ENCODE results near the gene GABBR2.

GABBR2 gene

DNA sequence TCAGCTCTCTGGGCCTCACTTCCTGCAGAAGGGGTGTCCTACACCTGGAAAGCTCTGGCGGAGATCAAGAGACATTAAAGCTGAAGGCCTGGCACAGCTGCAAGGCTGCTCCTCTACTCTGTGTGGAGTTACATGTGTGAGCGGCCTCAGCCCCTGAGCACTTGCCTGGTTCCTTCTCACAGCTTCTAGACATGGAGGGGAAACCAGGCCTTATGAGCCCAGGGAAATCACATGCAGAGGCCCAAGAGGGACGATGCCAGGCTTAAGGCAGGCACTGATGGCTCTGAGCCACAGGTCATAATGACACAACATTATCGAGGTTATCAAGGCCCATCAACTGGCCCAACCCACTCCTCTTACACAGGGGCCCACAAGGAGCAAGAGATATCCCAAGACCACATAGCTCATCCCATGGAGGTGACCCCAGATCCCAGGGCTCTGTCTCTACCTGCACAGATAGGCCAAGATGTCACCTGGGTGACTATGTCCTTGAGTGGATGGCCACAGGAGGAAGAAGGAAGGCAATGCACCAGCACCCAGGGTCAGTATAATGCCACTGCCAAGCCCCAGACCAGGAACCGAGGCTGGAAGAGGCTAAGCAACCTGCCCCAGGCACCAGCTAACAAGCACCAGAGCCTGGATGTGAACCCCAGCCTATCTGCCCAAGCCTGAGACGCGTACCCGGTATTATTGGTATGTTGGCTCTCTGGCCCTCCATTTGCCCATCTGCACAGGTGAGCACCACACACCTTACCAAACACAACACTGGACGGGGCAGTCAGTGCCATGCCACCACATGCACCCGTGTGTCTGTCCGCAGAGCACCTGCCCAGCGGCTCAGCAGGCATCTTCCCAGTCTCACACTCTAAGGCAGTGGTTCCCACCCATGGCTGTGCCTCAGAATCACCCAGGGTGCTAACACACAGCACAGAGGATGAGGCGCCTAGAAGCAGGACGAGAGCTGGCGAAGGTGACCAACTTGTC lies 143.3 kb downstream of the GABBR2 start:
- no peak for DNase-seq

- no peak for DNase-seq
Observed at GRCh38 chr9:98564714-98565113, 144.0 kb downstream of the GABBR2 start.

DNA sequence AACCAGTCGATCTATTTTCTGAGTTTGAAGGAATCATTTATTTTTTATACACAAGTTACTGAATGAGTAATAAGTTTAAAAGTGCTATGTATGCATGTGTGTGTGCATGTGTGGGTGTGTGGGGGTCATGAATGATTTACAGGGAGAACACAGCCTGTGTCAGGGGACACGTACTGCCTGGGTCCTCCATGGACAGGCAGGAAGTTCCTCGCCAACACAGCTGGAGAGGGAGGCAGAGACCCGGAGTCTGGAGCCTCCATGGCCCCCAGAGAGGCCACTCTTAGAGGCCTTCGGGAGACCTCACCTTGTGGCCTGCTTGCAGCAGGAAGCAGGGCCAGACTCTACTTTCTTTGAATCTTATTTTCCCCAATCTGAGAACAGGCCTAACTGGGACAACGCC lies 144.7 kb downstream of the GABBR2 start:
- DNase-seq, result no peak

GRCh38 chr9:98563212-98563907 lies 145.4 kb downstream of the GABBR2 start:
- no peak for DNase-seq

- DNase-seq, result no peak
Observed at GRCh38 chr9:98559561-98559960, 149.2 kb downstream of the GABBR2 start.

- no peak for DNase-seq
Observed at GRCh38 chr9:98558575-98558974, 150.2 kb downstream of the GABBR2 start.

DNA sequence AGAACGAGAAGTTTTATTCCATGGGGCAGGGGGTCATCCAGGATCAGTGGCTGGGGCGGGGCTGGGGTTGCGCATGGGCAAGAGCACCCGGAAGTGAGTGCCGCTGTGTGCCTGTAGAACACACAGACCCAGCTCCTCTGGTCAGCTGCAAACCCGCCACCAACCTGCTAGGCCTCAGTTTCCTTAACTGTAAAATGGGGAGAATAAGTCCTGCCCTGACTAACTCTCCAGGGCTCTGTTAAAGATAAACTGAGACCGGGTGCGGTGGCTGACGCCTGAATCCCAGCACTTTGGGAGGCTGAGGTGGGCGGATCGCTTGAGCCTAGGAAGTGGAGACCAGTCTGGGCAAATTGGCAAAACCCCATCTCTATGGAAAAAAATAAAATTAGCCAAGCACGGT lies 152.2 kb downstream of the GABBR2 start:
- DNase-seq, result no peak

DNA sequence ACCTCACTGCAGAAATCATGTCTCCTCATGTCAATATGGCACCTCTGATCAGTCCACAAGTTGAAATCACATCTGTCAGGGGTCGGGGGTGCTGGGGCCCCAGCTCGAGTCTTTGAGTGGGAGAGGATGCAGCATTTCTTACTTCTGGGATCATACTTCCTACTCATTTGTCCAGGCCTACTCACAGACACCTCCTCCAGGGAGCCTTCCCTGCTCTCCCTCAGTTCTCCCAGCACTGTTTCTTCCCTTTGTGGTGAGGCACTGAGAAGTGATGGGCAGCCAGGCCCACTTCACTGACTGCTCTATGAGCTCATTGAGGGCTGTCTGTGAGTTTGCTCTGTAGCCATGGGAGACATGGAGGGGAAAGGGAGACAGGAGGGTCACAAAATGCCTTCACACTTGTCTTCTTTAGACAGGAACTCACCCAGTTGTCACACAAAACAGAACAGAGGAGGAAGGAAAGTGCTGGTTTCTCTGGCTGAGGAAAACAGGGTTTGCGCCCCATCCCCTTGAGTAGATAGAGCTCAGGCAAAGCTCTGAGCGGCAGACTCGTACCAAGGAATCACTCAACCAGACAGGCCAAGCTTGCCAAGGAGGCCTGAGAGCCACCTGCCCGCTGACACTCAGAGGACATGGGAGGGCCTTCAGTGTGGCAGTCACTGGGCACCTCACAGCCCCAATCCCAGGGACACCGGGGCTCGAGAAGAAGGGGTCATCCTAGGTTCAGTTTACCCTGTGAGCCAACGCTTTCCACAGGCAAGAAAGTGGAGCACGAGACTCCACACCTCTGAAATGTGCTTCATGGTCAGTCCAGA lies 152.9 kb downstream of the GABBR2 start:
- no peak for DNase-seq

- DNase-seq, result no peak
Observed at GRCh38 chr9:98554752-98555151, 154.0 kb downstream of the GABBR2 start.

DNA sequence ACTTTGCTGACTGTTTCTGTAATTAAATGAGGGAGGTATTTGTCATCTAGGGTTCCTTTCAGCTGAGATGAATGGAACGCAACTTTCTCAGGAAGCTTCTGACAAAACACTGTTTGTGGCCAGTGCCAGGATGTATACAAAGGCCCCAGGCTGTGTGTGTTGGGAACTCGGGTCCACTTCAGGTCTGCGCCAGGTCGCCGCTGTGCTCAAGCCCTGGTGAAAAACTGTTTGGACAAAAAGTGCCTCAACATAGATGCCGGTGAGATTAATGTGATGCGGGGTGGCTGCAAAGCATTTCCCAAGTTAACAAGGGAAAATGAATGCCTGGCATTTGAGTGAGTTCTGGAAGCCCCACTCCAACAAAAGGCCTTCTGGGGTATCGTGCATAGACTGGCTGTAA lies 156.4 kb downstream of the GABBR2 start:
- no peak for DNase-seq

- no peak for DNase-seq
Observed at GRCh38 chr9:98551511-98552286, 157.0 kb downstream of the GABBR2 start.

- DNase-seq, result no peak
Observed at GRCh38 chr9:98550206-98550820, 158.4 kb downstream of the GABBR2 start.

- DNase-seq, result no peak
Observed at GRCh38 chr9:98549401-98549800, 159.3 kb downstream of the GABBR2 start.

- DNase-seq, result no peak
Observed at GRCh38 chr9:98547606-98548005, 161.1 kb downstream of the GABBR2 start.

DNA sequence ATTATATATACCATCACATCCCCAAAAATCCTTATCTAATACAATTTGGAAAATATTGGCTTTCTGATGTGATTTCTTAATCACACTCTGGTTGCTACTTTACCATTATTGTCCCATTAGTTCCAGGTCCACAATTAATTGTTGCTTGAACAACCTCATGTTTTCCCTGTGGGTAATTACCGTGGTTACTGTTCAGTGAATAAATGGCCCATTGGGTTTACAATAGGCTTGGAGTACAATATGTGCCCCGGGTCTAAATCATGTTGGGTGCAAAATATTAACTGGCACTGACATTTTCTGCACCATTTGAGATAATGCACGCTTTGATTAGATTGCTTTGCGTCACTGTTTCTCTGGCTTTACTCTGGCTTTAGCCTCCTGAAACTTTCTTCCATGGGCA lies 163.7 kb downstream of the GABBR2 start:
- no peak for DNase-seq

DNA sequence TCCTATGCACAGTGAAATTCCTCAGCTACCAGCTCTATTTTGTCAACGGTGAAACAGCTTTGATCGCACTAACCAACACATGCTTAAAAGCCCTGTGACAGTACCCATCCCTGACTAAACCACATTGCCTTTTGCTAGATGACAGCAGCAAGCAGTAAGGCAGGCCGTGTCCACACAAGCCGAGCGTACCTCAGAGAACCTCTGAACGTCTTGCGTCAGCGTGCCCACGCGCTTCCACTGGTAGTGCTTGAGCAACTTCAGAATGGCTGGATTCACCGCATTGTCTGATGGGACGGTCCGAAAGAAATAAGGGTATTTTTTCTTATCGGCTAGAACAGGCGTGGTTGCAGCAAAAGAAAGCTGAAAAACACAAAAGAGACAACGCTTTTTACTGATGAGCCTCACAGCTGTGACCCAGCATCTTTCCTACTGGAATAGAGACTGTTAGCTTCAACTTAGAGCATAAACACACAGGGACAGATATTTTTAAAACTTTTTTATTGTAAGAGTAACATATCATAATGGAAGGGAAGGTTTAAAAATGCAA lies 167.0 kb downstream of the GABBR2 start:
- no peak for DNase-seq

GRCh38 chr9:98540476-98540875 lies 168.3 kb downstream of the GABBR2 start:
- no peak for DNase-seq

DNA sequence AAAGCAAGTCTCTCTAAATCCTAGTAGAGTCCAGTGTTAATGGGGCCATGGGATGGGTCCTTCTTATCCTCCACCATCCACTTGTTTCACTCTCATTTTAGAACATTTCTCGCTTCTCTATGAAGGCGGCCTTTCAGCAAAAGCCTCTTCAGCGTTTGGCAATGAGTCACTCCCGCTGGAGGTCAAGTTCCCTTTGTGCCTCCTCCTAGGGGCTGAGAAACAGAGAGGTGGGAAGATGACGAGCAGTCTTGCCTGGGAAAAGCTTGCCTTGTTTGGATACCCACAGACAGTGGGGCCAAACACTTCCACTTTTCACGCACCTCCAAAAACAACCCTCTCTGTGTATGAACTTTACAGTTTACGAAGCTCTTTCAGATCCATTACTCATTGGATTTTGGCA lies 168.8 kb downstream of the GABBR2 start:
- DNase-seq, result no peak

DNA sequence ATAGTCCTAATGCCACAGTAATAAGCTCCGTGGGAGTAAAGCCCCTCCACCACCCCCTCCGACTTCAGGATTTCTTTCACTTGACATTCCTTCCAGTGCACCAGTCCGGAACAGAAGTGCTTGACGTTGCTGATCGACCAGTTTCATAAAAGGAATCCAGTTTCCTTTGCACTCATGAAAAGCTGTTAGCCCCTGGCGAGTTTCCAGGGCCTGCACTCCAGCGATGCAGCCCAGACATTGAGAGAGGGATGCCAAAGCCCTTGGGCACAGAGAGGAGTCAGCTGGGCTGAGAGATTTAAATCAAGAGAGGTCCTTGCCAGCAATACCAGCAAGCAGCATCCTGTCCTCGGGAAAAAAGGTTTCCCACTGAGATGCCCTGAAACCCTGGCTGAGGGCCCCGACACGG lies 170.1 kb downstream of the GABBR2 start:
- peak; percentile 90 for DNase-seq

DNA sequence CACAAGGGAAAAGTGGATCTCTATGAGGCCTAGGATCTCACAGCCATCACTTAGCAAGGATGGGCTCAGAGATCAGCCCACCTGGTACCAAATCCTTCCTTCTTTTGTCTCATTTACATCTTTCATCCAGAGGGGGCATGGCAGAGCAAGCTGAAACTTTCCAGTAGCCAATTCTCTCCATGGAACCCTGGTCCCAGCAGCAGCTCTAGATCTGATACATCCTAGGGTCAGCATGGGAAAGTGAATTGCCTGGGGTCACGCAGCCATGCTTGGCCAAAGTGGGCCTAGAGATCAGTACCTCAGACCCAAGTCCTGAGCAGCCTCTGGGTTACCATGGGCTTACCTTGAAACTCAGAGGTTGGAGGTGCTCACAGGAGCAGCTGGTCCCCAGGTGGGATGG lies 170.5 kb downstream of the GABBR2 start:
- no peak for DNase-seq

GRCh38 chr9:98536542-98537173 lies 172.1 kb downstream of the GABBR2 start:
- no peak for DNase-seq

Measured in NCI-H446 treated with DMSO at 0.1 percent for 48 hours (cell line).